Gastroesophageal sphincter (tissue), 4 donors: ENCODE results near the gene SYNM. TPM values are rescaled to one million over a fixed set of nuclear protein-coding genes. Genes with fewer than 3 reads are reported as not detected.

ENCODE experiments used
- ATAC-seq: fragments of 150-250 bp; one replicate; pipeline ENCODE4 v1.9.1; 2016; ENCODE audit warnings: mild to moderate bottlenecking, moderate library complexity
- H3K27ac ChIP-seq, 4 donors: fragments of 200-600 bp; sonication (generic) in 3 of 4; 1 replicate in 3 of 4; 2 replicates in 1 of 4; pipeline ENCODE4 v1.5.1; 2016 to 2019
- H3K27me3 ChIP-seq: fragments of 200-600 bp; sonication (generic); one replicate; pipeline ENCODE4 v1.5.1; 2019
- H3K36me3 ChIP-seq, 2 donors: fragments of 200-600 bp; sonication (generic); one replicate each; pipeline ENCODE4 v1.5.1; 2019; ENCODE audit warnings: control low read depth in 1 of 2
- H3K4me1 ChIP-seq, 3 donors: fragments of 200-600 bp; sonication (generic); 1 replicate in 2 of 3; 2 replicates in 1 of 3; pipeline ENCODE4 v1.5.1; 2016 to 2019; ENCODE audit warnings: control low read depth in 2 of 3
- H3K4me3 ChIP-seq, 2 donors: fragments of 200-600 bp; sonication (generic); one replicate each; pipeline ENCODE4 v1.5.1; 2019; ENCODE audit warnings: mild to moderate bottlenecking in 1 of 2, moderate library complexity in 1 of 2
- H3K9me3 ChIP-seq, 3 donors: fragments of 200-600 bp; sonication (generic); one replicate each; pipeline ENCODE4 v1.5.1; 2017 to 2019; ENCODE audit warnings: control low read depth in 2 of 3
- EP300 ChIP-seq: sonication (generic); formaldehyde crosslinking; IDR thresholded peaks from one replicate; pipeline ENCODE4 v1.6.1; 2017; ENCODE audit warnings: antibody characterized with exemption, mild to moderate bottlenecking
- POLR2A ChIP-seq, 2 donors: fragments of 450-650 bp; IDR thresholded peaks; one replicate each; pipeline ENCODE4 v1.6.1; 2017; ENCODE audit warnings: antibody characterized with exemption in 2 of 2, mild to moderate bottlenecking in 2 of 2, moderate library complexity in 1 of 2
- POLR2AphosphoS5 ChIP-seq: sonication (generic); formaldehyde crosslinking; IDR thresholded peaks from one replicate; pipeline ENCODE4 v1.6.1; 2017; ENCODE audit warnings: antibody characterized with exemption
- WGBS, 2 donors: methylation state at CpG; one replicate each; pipeline ENCODE4 v1.1.5; 2018; ENCODE audit warnings: low coverage in 1 of 2; 5-methylcytosine and 5-hydroxymethylcytosine counted together
- total RNA-seq, 4 donors: library from RNA; depleted of rRNA; stranded (reverse); fragments of >200 nt; gene quantifications; one replicate each; pipeline ENCODE4 v1.1.0, GENCODE V29; 2016
- TF ChIP-seq, protein P1 (sequence below), 4 experiments: fragments of 200-600 bp in 2 of 4; fragments of 450-650 bp in 2 of 4; sonication (generic) in 1 of 4; IDR thresholded peaks; one replicate each; pipeline ENCODE4 v1.5.1; 2017 to 2019; ENCODE audit warnings: antibody characterized with exemption in 4 of 4, mild to moderate bottlenecking in 2 of 4, moderate library complexity in 2 of 4

The SYNM gene
- total RNA-seq, 4 donors from 2014 or later: 1,155 to 2,820 (median 1,765) TPM

DNA sequence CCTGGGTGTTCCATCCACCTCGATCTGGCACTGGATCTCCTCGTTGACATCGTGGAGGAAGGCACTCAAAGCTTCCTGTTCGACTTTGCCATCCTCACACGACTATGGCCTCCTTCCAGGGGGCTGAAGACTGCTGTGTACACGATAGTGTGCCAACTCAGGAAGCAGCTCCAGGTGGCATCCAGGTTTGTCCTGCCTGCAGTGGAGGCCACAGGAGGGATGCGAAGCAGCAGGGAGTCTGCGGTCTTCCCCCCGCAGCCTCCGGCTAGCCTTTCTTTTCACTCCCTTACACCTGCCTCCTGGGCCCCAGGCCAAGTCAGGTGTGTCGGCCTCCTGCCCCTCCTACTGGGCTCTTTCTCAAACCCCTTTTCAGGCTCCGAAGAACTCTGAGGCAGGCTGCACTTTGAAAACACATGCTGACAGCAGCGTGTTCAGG, 32.2 kb downstream of the SYNM start:
- Histone ChIP-seq H3K9me3 (no peaks in the 10 kb centered on the region), H3K36me3 (peaks cover 0 to 56% of the 10 kb centered on the region in 2 donors), H3K27ac (peak overlapping the region; percentile 12 to 98 (median 97)), H3K4me1 (peaks cover under 1 to 88% (median 3%) of the 10 kb centered on the region in 3 donors), H3K4me3 (no peak overlapping the region), H3K27me3 (no peaks in the 10 kb centered on the region)
- TF ChIP-seq POLR2AphosphoS5 (no peak), EP300 (no peak), POLR2A (IDR thresholded peaks at IDR 0.05) (no peak)
- TF ChIP-seq, protein P1, sequence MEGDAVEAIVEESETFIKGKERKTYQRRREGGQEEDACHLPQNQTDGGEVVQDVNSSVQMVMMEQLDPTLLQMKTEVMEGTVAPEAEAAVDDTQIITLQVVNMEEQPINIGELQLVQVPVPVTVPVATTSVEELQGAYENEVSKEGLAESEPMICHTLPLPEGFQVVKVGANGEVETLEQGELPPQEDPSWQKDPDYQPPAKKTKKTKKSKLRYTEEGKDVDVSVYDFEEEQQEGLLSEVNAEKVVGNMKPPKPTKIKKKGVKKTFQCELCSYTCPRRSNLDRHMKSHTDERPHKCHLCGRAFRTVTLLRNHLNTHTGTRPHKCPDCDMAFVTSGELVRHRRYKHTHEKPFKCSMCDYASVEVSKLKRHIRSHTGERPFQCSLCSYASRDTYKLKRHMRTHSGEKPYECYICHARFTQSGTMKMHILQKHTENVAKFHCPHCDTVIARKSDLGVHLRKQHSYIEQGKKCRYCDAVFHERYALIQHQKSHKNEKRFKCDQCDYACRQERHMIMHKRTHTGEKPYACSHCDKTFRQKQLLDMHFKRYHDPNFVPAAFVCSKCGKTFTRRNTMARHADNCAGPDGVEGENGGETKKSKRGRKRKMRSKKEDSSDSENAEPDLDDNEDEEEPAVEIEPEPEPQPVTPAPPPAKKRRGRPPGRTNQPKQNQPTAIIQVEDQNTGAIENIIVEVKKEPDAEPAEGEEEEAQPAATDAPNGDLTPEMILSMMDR (IDR thresholded peaks at IDR 0.05): no peak
- 50 to 86% methylated on average over 2 to 7 of the region's 13 CpGs for WGBS, 2 donors
- no peak for ATAC-seq

GRCh38 chr15:99137877-99138276, 33.0 kb downstream of the SYNM start:
- ATAC-seq: no peak
- no peaks in the 10 kb centered on the region for H3K9me3 ChIP-seq
- H3K27me3 ChIP-seq: no peaks in the 10 kb centered on the region
- no peak overlapping the region for H3K4me3 ChIP-seq
- H3K36me3 ChIP-seq: peaks cover 0 to 49% of the 10 kb centered on the region in 2 donors
- peaks cover 3 to 88% (median 5%) of the 10 kb centered on the region in 3 donors for H3K4me1 ChIP-seq
- H3K27ac ChIP-seq: peak overlapping the region; percentile 10 to 98 (median 97)
- WGBS, 2 donors: 74 to 95% methylated on average over 2 to 3 of the region's 5 CpGs
- no peak for TF ChIP-seq POLR2A (IDR thresholded peaks at IDR 0.05)
- TF ChIP-seq POLR2AphosphoS5: no peak
- TF ChIP-seq, protein P1 (IDR thresholded peaks at IDR 0.05): no peak
- TF ChIP-seq EP300: no peak

GRCh38 chr15:99138491-99138982, 33.7 kb downstream of the SYNM start:
- Histone ChIP-seq H3K36me3 (peaks cover 0 to 49% of the 10 kb centered on the region in 2 donors), H3K4me1 (peaks cover 5 to 88% (median 7%) of the 10 kb centered on the region in 3 donors), H3K9me3 (no peaks in the 10 kb centered on the region), H3K27ac (peak overlapping the region; percentile 10 to 98 (median 97)), H3K27me3 (no peaks in the 10 kb centered on the region), H3K4me3 (no peak overlapping the region)
- TF ChIP-seq POLR2A (IDR thresholded peaks at IDR 0.05): no peak
- TF ChIP-seq, protein P1 (IDR thresholded peaks at IDR 0.05): peak in 2 of 4 experiments; percentile 24 to 34
- ATAC-seq: no peak
- WGBS, 2 donors: 60% methylated on average over 1 of the region's 15 CpGs; no CpG with 5 or more reads in 1 of the 2 donors

- H3K36me3 ChIP-seq: peaks cover 0 to 43% of the 10 kb centered on the region in 2 donors
- H3K27ac ChIP-seq: peak overlapping the region; percentile 10 to 98 (median 97)
- no peak for ATAC-seq
- TF ChIP-seq POLR2AphosphoS5: peak; percentile 68
- TF ChIP-seq POLR2A (IDR thresholded peaks at IDR 0.05): no peak
- TF ChIP-seq, protein P1 (IDR thresholded peaks at IDR 0.05): no peak
- no peak overlapping the region for H3K4me3 ChIP-seq
- peaks cover 9 to 88% (median 12%) of the 10 kb centered on the region in 3 donors for H3K4me1 ChIP-seq
- no peaks in the 10 kb centered on the region for H3K9me3 ChIP-seq
- H3K27me3 ChIP-seq: no peaks in the 10 kb centered on the region
- 76 to 84% methylated on average over 3 of the region's 4 CpGs for WGBS, 2 donors
Measured at GRCh38 chr15:99139276-99139675, 34.4 kb downstream of the SYNM start.

DNA sequence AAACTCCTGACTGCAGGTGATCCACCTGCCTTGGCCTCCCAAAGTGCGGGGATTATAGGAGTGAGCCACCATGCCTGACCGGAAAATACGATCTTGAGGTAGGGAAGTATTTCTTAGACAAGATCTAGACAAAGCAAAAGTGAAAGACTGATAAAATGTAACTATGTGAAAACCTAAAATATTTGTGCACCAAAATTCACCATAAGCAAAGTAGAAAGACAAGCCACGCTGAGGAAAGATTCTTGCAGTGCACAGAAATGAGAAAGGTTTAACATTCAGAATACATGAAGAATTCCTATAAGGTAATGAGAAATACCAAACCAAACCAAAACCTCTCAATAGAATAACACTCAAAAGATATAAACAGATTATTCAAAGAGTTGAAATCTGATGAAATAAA, 35.7 kb downstream of the SYNM start:
- no peaks in the 10 kb centered on the region for H3K27me3 ChIP-seq
- no peak overlapping the region for H3K4me3 ChIP-seq
- TF ChIP-seq EP300: no peak
- TF ChIP-seq POLR2AphosphoS5: peak; percentile 5
- 86 to 92% methylated on average over 3 to 4 of the region's 4 CpGs for WGBS, 2 donors
- peaks cover 0 to 36% of the 10 kb centered on the region in 2 donors for H3K36me3 ChIP-seq
- peaks cover 9 to 89% (median 14%) of the 10 kb centered on the region in 3 donors for H3K4me1 ChIP-seq
- ATAC-seq: no peak
- H3K27ac ChIP-seq: peak overlapping the region; percentile 10 to 98 (median 97)
- no peaks in the 10 kb centered on the region for H3K9me3 ChIP-seq
